ENCODE results near the gene DIPK1B.

The DIPK1B gene
- total RNA-seq, result 0 reads per million in 2 donors

DNA sequence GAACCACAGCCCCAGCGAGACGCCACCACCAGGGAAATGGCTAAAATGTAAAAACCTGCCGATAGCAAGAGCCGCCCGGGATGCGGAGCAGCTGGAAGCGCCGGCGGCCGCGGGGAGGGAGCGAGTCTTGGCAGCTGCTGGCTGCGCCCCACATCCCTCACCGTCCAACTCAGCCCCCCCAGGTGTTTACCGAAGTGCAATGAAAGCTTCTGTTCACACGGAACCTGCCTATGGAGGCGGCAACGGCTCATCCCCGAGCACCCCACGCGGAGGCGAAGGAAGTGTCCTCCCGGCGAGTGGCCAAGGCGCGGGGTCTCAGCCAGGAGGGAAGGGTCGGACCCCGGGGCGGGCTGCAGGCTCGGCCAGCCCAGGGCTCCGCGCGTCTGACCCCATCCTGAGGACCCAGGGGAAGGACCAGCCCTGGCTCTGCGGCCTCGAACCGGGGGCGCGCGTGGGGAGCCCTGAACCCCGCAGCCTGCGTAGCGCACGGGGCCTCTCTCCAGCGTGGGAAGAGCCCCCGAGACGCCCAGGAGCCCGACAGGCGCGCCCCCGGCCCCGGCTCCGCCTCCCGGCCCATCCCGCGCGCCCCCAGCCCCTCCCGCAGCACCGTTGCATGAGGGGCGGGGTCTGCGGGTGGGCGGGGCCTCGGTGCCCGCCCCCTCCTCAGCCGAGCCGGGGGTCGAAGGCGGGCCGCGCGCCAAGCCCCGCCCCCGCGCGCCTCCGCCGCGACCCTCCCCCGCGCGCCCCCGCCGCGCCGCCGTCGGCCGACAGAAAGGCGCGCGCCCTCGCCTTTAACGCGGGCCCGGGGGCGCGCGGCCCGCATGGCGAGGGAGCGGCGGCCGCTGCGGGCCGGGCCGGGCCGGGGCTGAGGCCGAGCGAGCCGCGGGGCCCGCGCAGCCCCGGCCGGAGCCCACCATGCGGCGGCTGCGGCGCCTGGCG, at the start of gene DIPK1B:
DIPK1B (plus strand) TSS at position 822 of the 939 bp plus-strand sequence; CDS start at position 916, 94 bp downstream.
- no peak for DNase-seq

- DNase-seq, result no peak
These were observed 49.5 kb upstream of the DIPK1B start, which contains the start of gene EGFL7 for GRCh38 chr9:136662656-136663581. Gene EGFL7, plus strand, starts transcription at chr9:136662916. Its CDS starts 5,367 bp downstream, at chr9:136668283.

GRCh38 chr9:136664000-136664915, 48.1 kb upstream of the DIPK1B start:
- DNase-seq, result no peak

DNA sequence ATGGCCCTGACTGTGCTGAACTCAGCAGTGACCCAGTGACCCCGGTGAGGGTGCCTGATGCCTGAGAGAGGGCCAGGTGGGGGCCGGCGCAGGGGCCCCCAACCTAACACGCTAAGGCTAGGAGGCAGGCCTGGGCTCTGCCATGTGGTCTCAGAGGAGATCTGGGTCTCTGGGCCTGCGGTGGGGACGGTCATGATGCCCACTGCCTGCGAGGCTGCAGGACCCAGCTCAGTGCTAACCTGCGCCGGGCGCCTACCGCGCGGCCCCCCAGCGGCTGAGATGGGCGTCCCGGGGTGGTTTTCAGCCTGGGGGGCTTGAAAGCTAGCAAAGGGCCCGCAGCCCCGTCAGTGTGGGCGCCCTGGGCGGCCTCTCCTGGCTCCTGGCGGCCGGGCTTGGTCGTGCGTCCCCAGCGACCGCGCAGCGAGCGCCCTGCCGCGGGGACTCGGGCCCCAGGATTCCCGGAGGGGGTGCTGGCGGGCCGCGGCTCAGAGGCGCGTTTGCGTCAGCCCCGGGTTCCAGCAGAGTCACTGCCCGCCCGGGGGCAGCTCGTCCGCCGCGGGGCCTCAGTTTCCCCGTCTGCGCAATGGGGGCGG, 47.2 kb upstream of the DIPK1B start:
- DNase-seq, result no peak

DNA sequence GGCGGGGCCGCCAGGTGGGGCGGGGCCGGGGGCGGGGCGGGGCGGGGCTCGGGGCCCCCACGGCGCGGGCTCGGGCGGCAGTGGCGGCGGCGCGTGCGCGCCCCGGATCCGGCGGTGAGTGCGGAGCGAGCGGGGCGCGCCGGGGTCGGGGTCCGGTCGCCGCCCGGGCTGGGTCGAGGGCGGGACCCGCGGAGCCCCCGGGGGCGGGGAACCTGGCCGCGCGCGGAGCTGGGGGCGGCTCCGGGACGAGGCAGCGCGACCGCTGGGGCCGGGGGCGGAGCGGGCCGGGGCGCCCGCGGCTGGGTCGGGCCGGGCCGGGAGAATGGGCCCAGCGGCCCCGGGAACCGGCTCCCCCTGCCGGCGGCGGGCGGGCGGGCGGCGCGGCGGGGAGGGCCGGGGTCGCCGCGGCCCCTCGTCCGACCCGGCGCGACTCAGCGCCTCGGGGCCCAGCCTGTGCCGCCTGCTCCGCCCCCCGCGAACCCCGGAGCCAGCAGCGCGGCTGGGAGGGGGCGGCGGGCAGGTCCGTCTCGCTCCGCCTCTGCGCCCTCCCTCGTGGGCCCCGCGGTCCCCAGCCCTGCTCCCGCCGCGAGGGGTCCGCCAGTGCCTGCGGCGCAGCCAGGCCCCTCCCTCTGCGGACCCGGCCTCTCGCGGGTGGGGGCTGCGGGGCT, 46.5 kb upstream of the DIPK1B start:
- DNase-seq, result no peak

DNA sequence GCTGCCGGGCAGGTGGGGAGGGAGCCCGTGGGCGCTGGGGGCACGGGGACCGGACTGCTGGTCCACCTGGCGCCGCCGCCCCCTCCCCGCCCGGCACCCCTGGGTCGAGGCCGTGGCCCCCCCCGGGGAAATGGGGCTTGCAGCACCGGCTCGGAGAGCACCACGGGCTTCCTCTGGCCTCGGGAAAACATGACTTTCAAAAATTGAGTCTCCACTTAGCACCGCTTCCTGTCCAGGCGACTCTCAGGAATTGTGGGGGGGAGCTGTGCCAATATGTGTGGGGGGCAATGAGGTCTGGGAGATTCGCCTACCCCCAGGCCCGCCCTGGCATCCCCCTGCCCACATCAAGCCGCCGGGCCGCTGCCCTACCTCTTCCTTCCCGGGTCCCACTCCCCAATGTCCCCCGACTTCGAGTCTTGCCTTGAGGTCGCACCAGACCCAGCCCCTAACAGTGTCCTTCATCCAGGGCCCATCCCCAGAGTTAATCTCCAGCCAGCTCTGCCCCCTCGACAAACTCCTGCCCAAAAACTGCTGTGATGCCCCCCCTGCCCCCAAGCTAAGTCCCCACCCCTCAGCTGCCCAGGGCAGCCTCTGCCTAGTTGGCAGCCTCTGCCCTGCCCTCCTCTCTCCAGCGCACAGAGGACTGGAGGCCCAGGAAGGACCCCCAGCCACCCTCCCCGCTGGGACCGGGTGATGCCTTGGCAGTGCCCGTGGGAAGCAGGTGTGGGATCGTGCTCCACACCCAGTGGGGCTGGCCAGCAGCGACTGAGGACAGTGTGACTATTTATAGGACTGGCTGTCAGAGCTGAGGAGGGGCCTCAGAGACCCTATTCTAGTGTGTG, 45.8 kb upstream of the DIPK1B start:
- DNase-seq, result no peak

DNA sequence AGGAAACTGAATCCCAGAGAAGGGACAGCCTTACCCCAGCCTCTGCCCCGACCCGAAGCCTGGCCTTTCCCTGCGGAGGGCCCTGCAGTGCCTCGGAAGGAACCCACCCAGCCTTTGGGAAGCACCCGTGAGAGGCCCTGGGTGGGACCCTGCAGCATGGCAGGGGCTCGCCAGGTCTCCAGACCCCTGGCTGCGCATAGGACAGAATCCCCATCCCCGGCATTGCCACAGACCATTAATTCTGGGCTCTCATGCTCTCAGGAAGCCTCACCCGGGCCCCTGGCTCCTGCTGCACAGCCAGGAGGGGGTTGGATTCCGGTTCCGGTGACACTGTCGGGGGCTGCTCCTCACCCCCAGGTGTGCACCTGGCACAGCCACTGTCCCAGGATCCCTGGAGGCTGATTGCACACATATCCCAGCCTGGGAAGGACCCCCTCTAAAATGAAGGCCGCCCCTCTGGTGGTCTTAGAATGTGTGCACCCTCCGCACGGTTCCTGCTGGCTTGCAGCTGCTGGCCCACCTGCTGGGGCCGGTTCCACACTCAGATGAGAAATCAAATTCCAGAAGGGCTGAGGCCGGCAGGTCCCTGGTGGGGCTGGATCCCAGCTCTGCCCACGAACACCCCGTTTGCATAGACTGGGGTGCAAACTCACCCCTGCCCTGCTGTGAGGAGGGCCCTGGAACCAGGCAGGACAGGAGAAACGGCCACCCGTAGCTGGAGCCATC, 45.0 kb upstream of the DIPK1B start:
- DNase-seq, result no peak

DNA sequence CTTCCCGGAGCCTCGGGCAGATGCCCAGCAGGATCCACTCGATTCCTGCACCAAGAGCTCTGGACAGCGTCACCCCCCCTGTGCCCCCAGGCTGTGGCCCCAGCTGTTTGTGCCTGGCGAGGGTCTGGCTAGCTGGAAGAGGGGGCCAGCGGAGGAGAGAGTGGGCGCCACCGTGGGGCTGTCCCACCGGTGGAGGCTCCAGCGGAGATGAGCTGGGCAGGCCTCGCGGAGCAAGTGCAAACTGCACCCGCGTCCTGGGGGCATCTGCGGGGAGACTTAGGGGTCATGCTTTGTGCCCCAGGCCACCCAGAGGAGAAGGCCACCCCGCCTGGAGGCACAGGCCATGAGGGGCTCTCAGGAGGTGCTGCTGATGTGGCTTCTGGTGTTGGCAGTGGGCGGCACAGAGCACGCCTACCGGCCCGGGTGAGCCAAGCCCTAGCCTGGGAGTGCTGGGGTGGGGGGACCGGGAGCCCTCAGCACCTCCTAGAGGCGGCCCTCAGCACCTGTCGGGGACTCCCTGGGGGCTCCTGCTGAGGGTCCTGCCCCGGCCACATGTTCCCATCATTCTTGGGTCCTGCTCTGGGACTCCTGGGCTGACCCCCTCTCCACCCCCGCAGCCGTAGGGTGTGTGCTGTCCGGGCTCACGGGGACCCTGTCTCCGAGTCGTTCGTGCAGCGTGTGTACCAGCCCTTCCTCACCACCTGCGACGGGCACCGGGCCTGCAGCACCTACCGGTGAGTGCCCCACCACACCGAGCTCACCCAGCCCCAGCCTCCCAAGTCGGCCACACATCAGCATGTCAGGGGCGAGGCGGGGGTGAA, 44.2 kb upstream of the DIPK1B start:
- DNase-seq, result no peak

DNA sequence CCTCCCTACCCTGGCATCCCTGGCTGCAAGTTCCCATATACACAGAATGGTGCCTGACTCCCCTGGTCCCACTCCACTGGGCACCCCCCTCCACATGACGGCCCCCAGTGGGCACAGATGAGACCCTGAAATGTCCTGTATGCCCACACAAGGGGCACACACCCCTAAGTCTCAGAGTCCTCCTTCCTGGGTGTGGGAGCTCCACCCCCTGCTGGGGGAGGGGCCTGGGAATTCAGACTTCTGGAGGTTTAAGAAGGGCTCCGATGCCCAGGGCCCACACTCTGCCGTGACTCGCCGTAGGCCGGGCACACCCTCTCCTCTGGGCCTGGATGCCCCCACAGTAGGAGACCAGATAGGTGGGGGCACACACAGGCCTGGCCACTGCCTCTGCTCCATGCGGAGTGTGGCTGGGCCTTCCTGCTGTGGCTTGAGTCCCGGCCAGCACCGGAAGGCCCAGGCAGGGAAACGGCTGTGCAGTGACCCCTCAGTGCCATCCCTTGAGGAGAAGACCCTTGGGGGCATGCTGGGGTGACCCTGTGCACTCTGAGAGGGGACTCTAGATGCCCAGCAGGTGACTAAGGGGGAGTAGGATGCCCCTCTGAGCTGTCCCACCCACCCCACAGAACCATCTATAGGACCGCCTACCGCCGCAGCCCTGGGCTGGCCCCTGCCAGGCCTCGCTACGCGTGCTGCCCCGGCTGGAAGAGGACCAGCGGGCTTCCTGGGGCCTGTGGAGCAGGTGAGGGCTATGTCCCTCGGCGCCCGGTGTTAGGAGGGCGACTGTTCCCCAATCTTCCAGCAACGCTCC, 43.2 kb upstream of the DIPK1B start:
- DNase-seq, result no peak

DNA sequence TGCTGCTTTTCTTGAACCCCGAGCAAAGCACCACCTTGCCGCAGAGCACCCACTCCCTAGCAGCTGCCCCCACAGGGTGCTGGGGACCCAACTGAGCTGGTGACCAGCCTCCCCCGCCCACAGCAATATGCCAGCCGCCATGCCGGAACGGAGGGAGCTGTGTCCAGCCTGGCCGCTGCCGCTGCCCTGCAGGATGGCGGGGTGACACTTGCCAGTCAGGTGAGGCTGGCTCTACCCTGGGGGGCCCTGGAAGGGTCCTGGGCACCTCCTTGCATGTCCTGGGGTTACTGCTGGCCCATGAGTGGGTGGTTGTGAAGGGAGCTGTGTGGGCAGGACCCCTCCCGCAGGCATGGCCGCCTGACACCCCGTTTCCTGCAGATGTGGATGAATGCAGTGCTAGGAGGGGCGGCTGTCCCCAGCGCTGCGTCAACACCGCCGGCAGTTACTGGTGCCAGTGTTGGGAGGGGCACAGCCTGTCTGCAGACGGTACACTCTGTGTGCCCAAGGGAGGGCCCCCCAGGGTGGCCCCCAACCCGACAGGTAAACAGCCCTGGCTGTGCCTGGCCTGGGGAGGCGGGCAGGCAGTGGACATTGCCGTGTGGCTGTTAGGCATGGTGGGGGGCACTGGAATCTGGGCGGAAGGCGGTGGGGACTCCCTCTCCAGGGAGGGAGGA, 42.4 kb upstream of the DIPK1B start:
- DNase-seq, result no peak

DNA sequence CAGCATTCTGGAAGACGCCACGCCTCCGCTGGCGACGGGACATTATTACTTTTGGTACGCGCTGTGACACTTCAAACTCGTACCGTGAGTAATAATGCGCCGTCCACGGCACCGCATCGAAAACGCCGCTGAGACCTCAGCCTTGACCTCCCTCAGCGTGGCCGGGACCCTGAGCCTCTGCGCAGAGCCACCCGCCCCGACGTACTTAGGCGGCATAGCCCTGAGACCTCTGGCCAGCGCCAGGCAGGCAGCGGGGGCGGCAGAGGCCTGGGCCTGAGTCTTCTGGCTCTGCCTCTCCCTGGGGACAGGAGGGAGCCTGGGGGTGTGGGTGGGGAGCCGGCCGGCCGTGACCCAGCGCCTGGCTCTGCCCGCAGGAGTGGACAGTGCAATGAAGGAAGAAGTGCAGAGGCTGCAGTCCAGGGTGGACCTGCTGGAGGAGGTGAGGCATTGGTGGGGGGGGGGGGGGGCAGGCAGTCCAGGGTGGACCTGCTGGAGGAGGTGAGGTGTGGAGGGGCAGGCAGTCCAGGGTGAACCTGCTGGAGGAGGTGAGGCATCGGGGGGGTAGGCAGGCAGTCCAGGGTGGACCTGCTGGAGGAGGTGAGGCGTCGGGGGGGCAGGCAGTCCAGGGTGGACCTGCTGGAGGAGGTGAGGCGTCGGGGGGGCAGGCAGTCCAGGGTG, 41.7 kb upstream of the DIPK1B start:
- no peak for DNase-seq

GRCh38 chr9:136671254-136671614, 41.1 kb upstream of the DIPK1B start:
- DNase-seq, result no peak

DNA sequence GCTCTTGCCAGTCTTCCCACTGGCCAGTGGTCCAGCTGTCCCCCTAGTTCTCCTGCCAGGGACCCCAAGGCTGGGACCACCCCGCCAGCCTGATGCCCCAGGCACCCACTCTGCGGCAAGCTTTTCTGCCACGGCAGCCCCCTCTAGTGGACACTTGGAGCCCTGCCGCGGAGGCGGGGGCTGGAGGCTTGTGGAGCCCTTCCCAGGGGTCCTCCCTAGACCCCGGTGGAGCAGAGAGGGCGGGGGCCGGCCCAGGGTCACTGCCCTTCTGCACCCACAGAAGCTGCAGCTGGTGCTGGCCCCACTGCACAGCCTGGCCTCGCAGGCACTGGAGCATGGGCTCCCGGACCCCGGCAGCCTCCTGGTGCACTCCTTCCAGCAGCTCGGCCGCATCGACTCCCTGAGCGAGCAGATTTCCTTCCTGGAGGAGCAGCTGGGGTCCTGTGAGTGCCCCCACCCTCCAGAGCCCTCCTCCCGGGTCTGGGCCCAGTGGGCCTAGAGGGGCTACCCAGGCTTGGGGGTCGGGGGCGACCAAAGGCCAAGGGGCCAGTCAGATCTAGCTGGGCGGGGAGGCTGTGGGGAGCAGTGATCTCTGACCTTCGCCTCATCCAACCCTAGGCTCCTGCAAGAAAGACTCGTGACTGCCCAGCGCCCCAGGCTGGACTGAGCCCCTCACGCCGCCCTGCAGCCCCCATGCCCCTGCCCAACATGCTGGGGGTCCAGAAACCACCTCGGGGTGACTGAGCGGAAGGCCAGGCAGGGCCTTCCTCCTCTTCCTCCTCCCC, 40.5 kb upstream of the DIPK1B start:
- DNase-seq, result peak; percentile 37

- DNase-seq, result no peak
These were observed 39.8 kb upstream of the DIPK1B start for GRCh38 chr9:136672431-136673087.
